Dermis blood vessel endothelial cell (primary cell): ENCODE data around the gene METRN. TPM values are rescaled to one million over a fixed set of nuclear protein-coding genes. Genes with fewer than 3 reads are reported as not detected.

Experiments
- DNase-seq: peaks from one replicate; pipeline ENCODE4 v3.0.0; 2010
- total RNA-seq: library from RNA; depleted of rRNA; stranded (reverse); fragments of >200 nt; gene quantifications from 2 replicates; pipeline ENCODE4 v1.2.3, GENCODE V29; 2014

The METRN gene
- 34.9 and 41.7 TPM in 2 replicates for total RNA-seq

DNA sequence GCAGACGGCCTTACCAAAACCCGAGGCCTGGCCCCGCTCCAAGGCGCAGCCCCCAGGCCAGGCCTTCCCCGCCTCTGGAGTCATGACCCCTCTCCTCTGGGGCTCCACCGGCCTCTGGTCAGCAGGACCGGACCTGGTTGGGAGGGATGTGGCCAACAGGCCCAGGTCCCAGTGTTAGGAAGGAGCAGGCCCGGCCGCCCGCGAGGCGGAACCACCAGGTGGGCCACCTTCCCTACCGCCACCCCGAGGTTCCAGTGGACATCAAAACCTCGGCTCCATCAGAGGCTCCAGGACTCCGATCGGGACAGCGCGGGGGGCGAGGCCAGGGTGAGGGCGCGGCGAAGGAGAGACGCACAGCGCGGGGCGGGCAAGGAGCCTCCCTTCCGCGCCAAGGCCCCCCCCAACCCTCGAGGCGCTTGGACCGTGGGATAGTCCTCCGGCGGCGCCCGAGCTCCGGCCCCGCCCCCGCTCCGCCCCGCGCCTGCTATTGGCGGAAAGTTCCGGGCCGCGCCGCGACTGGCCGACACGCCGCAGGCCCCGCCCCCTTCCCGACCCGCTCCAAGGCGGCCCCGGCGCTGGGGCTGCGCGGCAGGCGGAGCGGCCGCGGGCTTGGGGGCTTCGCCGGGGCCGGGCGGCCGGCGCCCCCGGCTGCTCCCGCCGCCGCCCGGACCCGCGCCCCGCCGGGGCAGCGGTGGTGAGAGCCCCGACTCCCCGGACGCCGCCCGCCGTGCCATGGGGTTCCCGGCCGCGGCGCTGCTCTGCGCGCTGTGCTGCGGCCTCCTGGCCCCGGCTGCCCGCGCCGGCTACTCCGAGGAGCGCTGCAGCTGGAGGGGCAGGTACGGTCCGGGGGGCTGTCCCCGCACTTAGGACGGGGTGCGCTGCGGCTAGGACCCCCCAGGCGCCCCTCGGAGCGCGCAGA is at the start of gene METRN:
TSS of gene METRN (plus strand) at position 561 of the 919 bp plus-strand sequence. CDS start at position 733, 172 bp downstream.
- DNase-seq = peak; percentile 89

DNA sequence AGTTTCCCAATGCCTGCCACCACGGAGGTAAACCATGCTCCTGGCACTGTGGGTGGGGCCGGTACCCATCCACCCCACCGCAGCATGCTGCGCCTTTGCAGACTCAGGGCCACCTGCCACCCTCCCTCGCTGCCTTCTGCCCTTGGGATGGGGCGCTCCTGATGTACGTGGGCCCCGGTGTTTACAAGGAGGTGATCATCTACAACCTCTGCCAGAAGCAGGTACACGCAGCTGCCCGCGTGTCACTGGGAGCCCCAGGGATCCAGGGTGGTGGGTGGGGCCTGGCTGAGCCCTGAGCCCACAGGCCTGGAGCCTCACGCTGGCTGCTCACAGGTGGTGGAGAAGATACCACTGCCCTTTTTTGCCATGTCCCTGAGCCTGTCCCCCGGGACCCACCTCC is 48.3 kb upstream of the METRN start:
- no peak for DNase-seq

DNA sequence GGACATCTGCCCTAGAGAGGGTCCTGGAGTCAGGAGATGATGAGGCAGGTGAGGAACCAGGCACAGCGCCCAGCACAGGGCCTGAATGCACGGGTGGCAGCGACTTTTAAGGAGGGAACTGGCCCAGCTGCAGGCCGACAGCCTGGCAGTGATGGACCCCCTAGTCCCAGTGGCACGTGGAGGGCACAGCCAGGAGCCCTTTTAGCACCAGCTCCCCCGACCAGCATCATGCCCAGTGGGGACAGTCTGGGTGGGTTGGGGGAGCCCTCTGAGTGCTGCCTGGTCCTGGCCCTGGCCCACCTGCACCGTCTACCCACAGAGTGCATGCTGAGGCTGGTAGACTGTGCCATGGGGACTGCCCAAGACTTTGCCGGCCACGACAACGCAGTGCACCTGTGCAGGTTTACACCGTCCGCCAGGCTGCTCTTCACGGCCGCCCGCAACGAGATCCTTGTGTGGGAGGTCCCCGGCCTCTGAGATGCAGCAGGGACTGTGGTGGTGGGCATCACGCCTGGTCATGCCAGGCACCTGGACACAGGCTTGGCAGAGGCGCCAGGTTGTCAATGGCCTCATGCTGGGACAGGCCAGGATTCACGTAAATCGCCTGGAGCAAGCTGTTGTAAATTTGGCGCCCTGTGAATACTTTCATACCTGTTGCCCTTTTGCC is 47.7 kb upstream of the METRN start:
- DNase-seq = no peak

DNA sequence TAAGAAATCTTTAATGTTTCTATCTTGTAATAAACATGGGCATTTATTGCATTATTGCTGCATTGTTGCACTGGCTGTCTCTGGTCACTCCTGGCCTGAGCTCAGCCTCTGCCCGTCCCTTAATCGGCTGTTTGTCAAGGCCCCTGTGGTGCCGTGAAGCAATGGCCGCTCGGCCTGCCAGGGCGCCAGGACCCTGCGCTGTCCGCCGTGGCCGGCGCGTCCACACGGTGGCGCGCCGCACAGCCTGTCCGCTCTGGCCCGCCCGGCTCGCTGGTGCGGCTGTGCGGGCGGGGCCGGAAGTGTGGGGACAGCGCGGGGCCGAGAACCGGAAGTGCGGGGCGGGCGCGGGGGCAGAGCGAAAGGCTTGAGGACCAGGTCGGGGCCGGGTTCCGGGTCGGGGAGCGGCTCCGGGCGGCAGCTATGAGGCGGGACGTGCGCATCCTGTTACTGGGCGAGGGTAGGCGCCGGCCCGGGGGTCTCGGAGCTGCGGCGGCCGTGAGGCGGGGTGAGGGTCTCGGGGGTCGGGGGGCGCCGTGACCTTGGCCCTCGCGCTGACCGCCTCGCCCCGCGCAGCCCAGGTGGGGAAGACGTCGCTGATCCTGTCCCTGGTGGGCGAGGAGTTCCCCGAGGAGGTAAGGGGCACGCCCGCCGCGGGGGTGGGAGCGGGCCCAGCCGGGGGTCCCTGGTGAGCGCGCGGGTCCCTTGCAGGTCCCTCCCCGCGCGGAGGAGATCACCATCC is 47.0 kb upstream of the METRN start, which contains the start of gene RHOT2:
TSS of gene RHOT2 (plus strand) at position 353 of the 739 bp plus-strand sequence. CDS start at position 421, 68 bp downstream.
- DNase-seq = peak; percentile 95

DNA sequence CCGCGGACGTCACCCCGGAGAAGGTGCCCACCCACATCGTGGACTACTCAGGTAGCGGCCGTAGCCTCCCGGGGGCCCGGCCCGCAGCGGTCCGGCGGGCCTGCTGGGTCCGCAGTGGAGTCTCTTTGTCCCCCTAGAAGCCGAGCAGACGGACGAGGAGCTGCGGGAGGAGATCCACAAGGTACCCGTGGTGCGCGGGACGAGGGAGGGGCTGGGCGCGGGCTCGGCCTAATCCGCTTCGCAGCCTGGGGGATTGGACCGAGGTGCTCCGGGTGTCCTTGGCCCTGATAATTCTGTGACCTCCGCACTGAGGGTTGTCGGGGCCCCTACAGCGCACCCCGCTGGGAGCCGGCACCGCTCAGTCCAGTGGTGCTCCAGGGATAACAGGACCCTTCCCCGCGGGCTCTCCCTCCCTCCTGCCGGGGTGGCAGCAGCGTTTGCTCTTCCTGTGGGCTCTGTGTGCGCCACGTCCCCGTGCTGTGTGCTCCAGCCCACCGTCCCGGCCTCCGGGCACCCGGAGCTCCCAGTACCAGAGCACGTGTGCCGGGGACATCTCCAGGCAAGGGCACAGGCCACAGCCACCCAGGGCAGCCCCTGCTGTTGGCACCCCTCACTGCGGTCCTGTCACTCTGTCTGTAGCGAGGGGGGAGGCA is 46.3 kb upstream of the METRN start:
- peak; percentile 47 for DNase-seq

DNA sequence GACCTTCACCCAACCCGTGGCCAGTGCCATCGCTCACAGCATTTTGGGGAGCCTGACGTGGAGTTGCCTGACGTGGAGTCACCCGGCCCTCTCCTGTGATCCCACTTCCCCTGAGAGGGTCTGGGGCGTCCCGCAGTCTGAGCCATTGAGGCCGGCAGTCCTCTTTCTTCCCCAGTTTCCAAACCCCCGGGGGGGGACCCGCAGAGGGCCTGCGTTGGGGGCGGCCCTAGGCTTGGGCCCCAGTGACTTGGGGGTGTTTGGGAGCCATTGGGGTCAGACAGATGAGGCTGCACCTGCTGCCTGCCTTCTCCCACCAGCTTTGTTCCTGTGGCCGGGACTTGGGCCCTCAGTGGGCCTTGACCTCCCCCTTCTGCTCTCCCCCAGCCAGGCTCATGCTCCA is 45.3 kb upstream of the METRN start:
- DNase-seq = no peak

DNA sequence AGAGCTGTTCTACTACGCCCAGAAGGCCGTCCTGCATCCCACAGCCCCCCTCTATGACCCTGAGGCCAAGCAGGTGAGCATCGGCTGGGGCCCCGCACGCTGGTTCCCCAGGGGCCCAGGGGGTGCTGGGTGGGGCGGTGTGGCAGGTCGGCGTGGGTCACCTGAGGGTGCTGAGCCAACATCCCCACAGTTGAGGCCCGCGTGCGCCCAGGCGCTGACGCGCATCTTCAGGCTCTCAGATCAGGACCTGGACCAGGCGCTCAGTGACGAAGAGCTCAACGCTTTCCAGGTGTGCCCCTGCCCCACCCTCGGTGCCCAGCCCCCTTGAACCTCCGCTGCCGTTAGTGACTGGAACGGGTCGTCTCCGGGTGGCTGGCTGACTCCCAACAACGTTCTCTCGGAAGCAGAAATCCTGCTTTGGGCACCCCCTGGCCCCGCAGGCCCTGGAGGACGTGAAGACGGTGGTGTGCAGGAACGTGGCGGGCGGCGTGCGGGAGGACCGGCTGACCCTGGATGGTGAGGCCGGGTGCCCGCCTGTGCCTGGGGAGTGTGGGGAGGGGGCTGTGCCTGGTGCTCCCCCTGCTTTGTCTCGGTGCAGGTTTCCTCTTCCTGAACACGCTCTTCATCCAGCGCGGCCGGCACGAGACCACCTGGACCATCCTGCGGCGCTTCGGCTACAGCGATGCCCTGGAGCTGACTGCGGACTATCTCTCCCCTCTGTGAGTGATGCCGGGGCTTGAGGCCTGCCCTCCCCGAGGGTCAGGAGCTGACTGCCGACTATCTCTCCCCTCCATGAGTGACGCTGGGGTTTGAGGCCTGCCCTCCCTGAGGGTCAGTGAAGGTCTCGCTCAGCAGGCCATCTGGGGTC is 44.2 kb upstream of the METRN start:
- no peak for DNase-seq

DNA sequence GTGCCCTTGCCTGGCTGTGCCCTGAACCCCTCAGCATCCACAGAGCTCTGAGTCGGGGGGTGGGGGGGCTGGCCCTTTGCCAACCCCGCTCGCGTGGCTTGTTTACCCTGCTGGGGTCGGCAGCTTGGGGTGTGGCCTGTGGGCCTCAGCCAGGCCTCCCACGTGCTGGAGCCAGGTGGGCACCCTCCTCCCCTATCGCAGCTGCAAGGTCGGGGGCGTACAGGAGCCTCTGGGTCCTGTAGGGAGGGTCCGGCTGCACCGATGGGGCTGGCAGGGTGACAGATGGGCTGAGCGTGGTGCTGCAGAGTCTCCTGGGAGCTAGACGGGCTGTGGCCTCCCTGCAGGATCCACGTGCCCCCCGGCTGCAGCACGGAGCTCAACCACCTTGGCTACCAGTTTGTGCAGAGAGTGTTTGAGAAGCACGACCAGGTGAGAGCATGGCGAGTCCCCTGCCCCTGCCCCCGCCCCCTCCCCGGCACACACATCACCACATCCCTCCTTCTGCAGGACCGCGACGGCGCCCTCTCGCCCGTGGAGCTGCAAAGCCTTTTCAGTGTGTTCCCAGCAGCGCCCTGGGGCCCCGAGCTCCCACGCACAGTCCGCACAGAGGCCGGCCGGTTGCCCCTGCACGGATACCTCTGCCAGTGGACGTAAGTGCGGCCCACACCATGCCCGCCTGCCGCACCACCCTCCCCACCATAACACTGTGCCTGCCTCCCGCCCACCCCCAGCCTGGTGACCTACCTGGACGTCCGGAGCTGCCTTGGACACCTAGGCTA is 43.4 kb upstream of the METRN start:
- DNase-seq = no peak

DNA sequence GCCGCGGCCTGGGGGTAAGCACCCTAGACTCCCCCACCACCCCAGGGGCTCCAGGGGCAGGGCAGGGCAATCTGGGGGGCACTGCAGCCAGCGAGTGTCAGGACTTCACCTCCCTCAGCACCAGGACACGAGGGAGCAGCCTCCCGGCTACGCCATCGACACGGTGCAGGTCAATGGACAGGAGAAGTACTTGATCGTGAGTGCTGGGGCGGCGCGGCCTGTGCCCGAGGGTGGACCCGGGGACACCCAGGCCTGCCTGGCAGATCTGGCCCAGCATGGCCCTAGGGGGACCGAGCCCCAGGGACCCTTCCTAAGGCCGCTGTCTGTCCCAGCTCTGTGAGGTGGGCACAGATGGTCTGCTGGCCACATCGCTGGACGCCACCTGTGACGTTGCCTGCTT is 42.5 kb upstream of the METRN start:
- no peak for DNase-seq

DNA sequence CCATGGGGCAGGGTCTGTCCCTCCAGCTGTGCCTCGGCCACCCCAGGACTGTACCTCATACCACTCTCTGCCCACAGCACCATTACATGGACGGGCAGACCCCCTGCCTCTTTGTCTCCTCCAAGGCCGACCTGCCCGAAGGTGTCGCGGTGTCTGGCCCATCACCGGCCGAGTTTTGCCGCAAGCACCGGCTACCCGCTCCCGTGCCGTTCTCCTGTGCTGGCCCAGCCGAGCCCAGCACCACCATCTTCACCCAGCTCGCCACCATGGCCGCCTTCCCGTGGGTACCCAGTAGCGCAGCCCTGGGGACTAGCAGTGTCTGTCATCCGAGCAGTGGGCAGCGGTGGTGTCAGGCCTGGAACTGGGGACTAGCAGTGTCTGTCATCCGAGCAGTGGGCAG is 42.1 kb upstream of the METRN start:
- DNase-seq = no peak

DNA sequence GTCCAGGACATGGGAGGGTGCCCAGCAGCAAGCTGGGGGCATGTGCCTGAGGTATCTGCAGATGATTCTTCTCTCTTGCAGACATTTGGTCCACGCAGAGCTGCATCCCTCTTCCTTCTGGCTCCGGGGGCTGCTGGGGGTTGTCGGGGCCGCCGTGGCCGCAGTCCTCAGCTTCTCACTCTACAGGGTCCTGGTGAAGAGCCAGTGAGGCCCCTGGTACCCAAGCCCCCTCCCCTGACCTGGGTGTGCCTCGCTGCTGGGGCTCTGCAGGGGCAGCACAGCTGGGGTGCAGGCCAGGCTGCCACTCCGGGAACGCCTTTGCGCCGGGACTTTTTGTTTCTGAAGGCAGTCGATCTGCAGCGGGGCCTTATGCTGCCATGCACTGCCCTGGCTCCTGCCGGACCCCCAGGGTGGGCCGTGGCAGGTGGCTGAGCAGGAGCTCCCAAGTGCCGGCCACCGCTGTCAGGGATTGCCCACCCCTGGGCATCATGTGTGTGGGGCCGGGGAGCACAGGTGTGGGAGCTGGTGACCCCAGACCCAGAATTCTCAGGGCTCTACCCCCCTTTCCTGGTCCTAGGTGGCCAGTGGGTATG is 41.4 kb upstream of the METRN start:
- no peak for DNase-seq

DNA sequence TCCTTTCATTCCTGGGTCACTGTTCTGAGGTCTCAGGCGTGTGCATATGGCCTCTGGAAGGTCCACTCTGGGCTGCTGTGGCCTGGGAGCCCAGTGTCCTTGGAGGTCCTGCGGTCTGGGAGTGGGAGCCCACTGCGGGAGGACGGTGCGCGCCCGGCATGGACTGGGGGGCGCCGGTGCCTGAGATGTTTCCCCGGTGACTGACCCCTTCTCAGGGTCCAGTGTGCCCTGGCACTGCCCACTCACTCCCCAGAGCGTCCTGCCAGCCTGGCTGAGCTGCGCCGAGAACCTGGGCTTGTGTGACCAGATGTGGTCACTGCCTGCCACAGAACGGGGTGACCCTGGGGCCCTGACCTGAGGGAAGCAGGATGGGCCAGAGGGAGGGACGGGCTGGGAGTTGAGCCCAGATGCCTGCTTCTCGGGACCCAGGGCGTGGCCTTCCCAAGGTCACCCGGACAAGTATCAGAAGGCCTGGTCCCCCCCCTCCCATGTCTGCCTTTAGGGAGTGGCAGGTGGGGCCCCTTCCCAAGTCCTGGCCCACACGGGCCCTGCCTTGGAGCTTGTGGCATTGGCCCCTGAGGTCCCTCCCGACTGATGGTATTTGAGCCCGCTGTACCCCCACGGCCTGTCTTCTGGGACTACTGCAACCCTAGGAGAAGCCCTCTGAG is 40.6 kb upstream of the METRN start:
- DNase-seq = no peak

DNA sequence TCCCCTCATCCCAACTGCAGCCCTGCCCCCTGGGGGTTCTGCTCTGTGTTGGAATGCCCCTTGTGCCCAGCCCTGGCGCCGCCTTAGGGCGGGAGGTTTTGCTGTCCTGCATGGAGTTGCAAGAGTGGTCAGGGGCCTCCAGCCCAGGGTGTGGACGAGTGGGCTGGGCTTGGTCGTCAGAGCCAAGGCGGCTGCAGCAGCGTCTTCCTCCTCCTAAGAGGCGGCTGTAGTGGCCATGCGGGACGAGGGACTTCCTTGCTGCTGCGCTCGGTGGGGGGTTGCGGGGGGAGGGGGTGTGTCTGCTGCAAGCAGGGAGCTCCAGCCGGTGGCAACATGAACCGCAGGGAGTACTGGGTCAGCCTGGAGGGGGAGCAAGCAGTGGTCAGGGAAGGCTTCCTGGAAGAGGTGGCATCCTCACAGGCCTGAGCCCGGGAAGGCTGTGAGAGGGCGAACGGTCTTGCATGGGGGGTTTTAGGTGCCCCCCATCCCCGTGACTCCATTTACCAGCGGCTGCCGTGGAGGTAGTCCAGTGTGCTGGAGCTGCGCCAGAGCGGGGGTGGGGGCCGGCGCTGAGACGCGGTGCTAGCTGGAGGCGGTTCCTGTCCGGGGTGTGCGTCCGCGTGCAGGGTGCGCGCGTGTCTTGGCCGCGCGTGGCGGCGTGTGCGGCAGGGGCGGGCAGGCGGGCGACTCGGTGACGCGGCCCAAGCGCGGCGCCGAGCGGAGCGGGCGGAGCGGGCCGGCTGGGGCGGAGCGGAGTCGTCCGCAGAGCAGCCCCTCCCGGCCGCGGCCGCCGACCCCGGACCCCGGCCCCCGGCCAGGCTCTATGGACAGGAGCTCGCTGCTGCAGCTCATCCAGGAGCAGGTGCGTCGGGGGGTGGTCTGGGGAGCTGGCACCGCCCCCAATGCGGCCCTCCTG is 39.7 kb upstream of the METRN start, which contains the start of gene RHBDL1:
TSS of gene RHBDL1 (plus strand) at position 704 of the 916 bp plus-strand sequence. CDS start at position 824, 120 bp downstream.
- peak; percentile 24 for DNase-seq

DNA sequence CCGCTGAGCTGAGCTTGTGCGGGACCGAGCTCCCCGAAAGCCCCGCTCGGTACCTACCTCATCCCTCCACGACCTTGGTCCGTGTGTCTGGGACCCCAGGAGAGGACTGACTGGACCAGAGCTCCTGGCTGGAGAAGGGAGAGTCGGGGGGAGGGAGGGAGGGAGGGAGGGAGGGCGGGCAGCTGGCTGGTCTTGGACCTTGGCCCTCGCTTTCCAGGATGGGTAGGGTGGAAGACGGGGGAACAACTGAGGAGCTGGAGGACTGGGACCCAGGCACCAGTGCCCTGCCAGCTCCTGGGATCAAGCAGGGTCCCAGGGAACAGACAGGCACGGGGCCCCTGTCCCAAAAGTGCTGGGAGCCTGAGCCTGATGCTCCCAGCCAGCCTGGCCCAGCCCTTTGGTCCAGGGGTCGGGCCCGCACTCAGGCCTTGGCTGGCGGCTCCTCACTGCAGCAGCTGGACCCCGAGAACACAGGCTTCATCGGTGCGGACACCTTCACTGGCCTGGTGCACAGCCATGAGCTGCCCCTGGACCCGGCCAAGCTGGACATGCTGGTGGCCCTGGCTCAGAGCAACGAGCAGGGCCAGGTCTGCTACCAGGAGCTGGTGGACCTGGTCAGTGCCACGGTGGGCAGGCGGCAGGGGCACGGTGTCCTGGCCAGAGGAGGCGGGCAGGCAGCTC is 38.9 kb upstream of the METRN start:
- no peak for DNase-seq

DNA sequence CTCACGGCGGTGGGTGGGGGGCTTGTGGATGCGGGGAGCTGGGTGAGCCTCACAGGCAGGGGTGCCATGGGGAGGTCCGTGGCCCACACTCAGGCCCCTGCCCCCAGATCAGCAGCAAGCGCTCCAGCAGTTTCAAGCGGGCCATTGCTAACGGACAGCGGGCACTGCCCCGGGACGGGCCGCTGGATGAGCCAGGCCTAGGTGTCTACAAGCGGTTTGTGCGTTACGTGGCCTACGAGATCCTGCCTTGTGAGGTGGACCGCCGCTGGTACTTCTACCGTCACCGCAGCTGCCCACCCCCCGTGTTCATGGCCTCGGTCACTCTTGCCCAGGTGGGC is 38.4 kb upstream of the METRN start:
- DNase-seq = no peak

DNA sequence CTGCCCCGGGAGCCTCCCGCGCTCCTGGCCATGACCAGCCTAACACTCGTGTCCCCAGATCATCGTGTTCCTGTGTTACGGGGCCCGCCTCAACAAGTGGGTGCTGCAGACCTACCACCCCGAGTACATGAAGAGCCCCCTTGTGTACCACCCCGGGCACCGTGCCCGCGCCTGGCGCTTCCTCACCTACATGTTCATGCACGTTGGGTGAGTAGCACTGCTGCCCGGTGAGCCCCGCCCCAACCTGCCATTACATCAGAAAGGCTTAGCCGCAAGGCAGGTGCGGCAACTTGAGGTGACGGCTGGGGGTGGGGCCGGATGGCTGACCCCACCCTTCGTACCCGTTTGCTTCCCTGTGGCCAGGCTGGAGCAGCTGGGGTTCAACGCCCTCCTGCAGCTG is 38.0 kb upstream of the METRN start:
- DNase-seq = no peak

DNA sequence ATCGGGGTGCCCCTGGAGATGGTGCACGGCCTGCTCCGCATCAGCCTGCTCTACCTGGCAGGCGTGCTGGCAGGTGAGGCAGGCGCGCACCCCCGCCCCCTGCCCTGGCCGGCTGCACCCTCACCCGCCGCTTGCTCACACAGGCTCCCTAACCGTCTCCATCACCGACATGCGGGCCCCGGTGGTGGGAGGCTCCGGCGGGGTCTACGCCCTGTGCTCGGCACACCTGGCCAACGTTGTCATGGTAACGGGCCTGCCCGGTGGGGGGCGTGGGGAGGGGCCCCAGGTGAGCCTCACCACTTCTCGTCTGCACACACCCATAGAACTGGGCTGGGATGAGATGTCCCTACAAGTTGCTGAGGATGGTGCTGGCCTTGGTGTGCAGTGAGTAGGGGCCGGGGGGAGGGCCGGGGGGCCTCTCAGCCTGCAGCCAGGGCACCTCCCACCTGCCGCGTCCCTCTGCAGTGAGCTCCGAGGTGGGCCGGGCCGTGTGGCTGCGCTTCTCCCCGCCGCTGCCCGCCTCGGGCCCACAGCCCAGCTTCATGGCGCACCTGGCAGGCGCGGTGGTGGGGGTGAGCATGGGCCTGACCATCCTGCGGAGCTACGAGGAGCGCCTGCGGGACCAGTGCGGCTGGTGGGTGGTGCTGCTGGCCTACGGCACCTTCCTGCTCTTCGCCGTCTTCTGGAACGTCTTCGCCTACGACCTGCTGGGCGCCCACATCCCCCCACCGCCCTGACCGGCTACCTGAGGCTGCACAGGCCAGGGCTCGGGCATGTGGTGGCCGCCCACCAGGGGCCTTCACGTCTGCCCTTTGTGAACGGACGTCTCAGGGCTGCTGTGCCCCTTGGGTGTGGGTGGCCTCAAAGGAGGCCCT is 37.4 kb upstream of the METRN start:
- no peak for DNase-seq
